ENCODE results near the gene LRRC3B. TPM values are rescaled to one million over a fixed set of nuclear protein-coding genes. Genes with fewer than 3 reads are reported as not detected.

The LRRC3B gene
- total RNA-seq, 6 experiments from 2014 or later = not detected

GRCh38 chr3:26634601-26635000, 12.0 kb downstream of the LRRC3B start:
- Histone ChIP-seq H3K36me3 (no peaks in the 10 kb centered on the region), H3K4me3 (no peak overlapping the region), H3K4me1 (no peaks in the 10 kb centered on the region), H3K9me3 (no peaks in the 10 kb centered on the region), H3K27me3 (no peaks in the 10 kb centered on the region), H3K27ac (no peak overlapping the region)
- WGBS (ENCODE audit: insufficient coverage, low coverage, low lambda C conversion rate, missing lambda C conversion rate) = 49% methylated on average over 5 of the region's 5 CpGs
- TF ChIP-seq CTCF (IDR thresholded peaks at IDR 0.05) (no peak), POLR2A (IDR thresholded peaks at IDR 0.05) (no peak)
- no peak for DNase-seq
- no peak for ATAC-seq
- intact Hi-C loops (cut with DNase I) = no loop called here

GRCh38 chr3:26636096-26636727, 13.6 kb downstream of the LRRC3B start:
- Histone ChIP-seq H3K27me3 (no peaks in the 10 kb centered on the region), H3K9me3 (no peaks in the 10 kb centered on the region), H3K36me3 (no peaks in the 10 kb centered on the region), H3K4me3 (no peak overlapping the region), H3K4me1 (no peaks in the 10 kb centered on the region), H3K27ac (no peak overlapping the region)
- 53% methylated on average over 1 of the region's 1 CpG for WGBS (ENCODE audit: insufficient coverage, low coverage, low lambda C conversion rate, missing lambda C conversion rate)
- DNase-seq (no peak), ATAC-seq (no peak)
- TF ChIP-seq POLR2A (IDR thresholded peaks at IDR 0.05) = no peak
- no peak for TF ChIP-seq CTCF (IDR thresholded peaks at IDR 0.05)
- intact Hi-C loops (cut with DNase I) = no loop called here

GRCh38 chr3:26637698-26638097, 15.1 kb downstream of the LRRC3B start:
- DNase-seq (no peak), ATAC-seq (no peak)
- Histone ChIP-seq H3K36me3 (no peaks in the 10 kb centered on the region), H3K4me3 (no peak overlapping the region), H3K4me1 (no peaks in the 10 kb centered on the region), H3K9me3 (no peaks in the 10 kb centered on the region), H3K27me3 (no peaks in the 10 kb centered on the region), H3K27ac (no peak overlapping the region)
- intact Hi-C loops (cut with DNase I) = no loop called here
- TF ChIP-seq POLR2A (IDR thresholded peaks at IDR 0.05) (no peak), CTCF (IDR thresholded peaks at IDR 0.05) (no peak)

GRCh38 chr3:26638113-26638512, 15.5 kb downstream of the LRRC3B start:
- WGBS (ENCODE audit: insufficient coverage, low coverage, low lambda C conversion rate, missing lambda C conversion rate) = 43% methylated on average over 2 of the region's 2 CpGs
- intact Hi-C loops (cut with DNase I) = no loop called here
- ATAC-seq (no peak), DNase-seq (no peak)
- no peak for TF ChIP-seq CTCF (IDR thresholded peaks at IDR 0.05)
- no peak for TF ChIP-seq POLR2A (IDR thresholded peaks at IDR 0.05)
- Histone ChIP-seq H3K27me3 (no peaks in the 10 kb centered on the region), H3K9me3 (no peaks in the 10 kb centered on the region), H3K4me1 (no peaks in the 10 kb centered on the region), H3K4me3 (no peak overlapping the region), H3K36me3 (no peaks in the 10 kb centered on the region), H3K27ac (no peak overlapping the region)

- Histone ChIP-seq H3K9me3 (no peaks in the 10 kb centered on the region), H3K4me1 (no peaks in the 10 kb centered on the region), H3K27ac (no peak overlapping the region), H3K36me3 (no peaks in the 10 kb centered on the region), H3K27me3 (no peaks in the 10 kb centered on the region), H3K4me3 (no peak overlapping the region)
- ATAC-seq (no peak), DNase-seq (no peak)
- intact Hi-C loops (cut with DNase I) = no loop called here
- TF ChIP-seq CTCF (IDR thresholded peaks at IDR 0.05) (no peak), POLR2A (IDR thresholded peaks at IDR 0.05) (no peak)
- WGBS (ENCODE audit: insufficient coverage, low coverage, low lambda C conversion rate, missing lambda C conversion rate) = 69% methylated on average over 2 of the region's 2 CpGs
Measured at GRCh38 chr3:26639339-26639738, 16.8 kb downstream of the LRRC3B start.

Data from right lobe of liver (tissue), 6 donors.